Measurements from ENCODE around the gene ENTPD5. TPM values are rescaled to one million over a fixed set of nuclear protein-coding genes. Genes with fewer than 3 reads are reported as not detected.
"Not testable (repeated sequence)": the region's sequence is repeated elsewhere in the genome, so short reads cannot be mapped to it uniquely, and the experiment has no call there.

ENTPD5 gene
- total RNA-seq, 1 experiment from 2014 or later = 4.5 TPM

GRCh38 chr14:73991092-73991491 is 28.0 kb downstream of the ENTPD5 start:
- H3K27me3 ChIP-seq (ENCODE audit: control insufficient read depth, insufficient read depth, low read length) = no peaks in the 10 kb centered on the region
- H3K4me3 ChIP-seq (ENCODE audit: insufficient read depth, low read depth, low read length) = no peak overlapping the region
- DNase-seq = no peak
- no peaks in the 10 kb centered on the region for H3K36me3 ChIP-seq (replicated peaks; ENCODE audit: control insufficient read depth, insufficient read depth, low read length)

GRCh38 chr14:73988656-73989055 is 30.4 kb downstream of the ENTPD5 start:
- not testable (repeated sequence) for DNase-seq; H3K4me3 ChIP-seq (ENCODE audit: insufficient read depth, low read depth, low read length); H3K36me3 ChIP-seq (replicated peaks; ENCODE audit: control insufficient read depth, insufficient read depth, low read length); H3K27me3 ChIP-seq (ENCODE audit: control insufficient read depth, insufficient read depth, low read length)

GRCh38 chr14:73988065-73988464 is 31.0 kb downstream of the ENTPD5 start:
- no peak for DNase-seq
- H3K4me3 ChIP-seq (ENCODE audit: insufficient read depth, low read depth, low read length) = no peak overlapping the region
- no peaks in the 10 kb centered on the region for H3K36me3 ChIP-seq (replicated peaks; ENCODE audit: control insufficient read depth, insufficient read depth, low read length)
- H3K27me3 ChIP-seq (ENCODE audit: control insufficient read depth, insufficient read depth, low read length) = no peaks in the 10 kb centered on the region

- DNase-seq = no peak
- H3K36me3 ChIP-seq (replicated peaks; ENCODE audit: control insufficient read depth, insufficient read depth, low read length) = peaks cover 2% of the 10 kb centered on the region
- no peak overlapping the region for H3K4me3 ChIP-seq (ENCODE audit: insufficient read depth, low read depth, low read length)
- H3K27me3 ChIP-seq (ENCODE audit: control insufficient read depth, insufficient read depth, low read length) = no peaks in the 10 kb centered on the region
These were observed 41.2 kb downstream of the ENTPD5 start for GRCh38 chr14:73977896-73978295.

- Histone ChIP-seq H3K36me3 (replicated peaks; ENCODE audit: control insufficient read depth, insufficient read depth, low read length) (peaks cover 2% of the 10 kb centered on the region), H3K4me3 (ENCODE audit: insufficient read depth, low read depth, low read length) (no peak overlapping the region), H3K27me3 (ENCODE audit: control insufficient read depth, insufficient read depth, low read length) (no peaks in the 10 kb centered on the region)
- no peak for DNase-seq
These were observed 43.0 kb downstream of the ENTPD5 start for GRCh38 chr14:73976125-73976524.

- H3K27me3 ChIP-seq (ENCODE audit: control insufficient read depth, insufficient read depth, low read length) = no peaks in the 10 kb centered on the region
- DNase-seq = no peak
- H3K36me3 ChIP-seq (replicated peaks; ENCODE audit: control insufficient read depth, insufficient read depth, low read length) = peaks cover 4% of the 10 kb centered on the region
- H3K4me3 ChIP-seq (ENCODE audit: insufficient read depth, low read depth, low read length) = no peak overlapping the region
These were observed 45.6 kb downstream of the ENTPD5 start for GRCh38 chr14:73973497-73973896.

GRCh38 chr14:73968885-73969284 is 50.2 kb downstream of the ENTPD5 start:
- no peaks in the 10 kb centered on the region for H3K27me3 ChIP-seq (ENCODE audit: control insufficient read depth, insufficient read depth, low read length)
- DNase-seq = no peak
- H3K36me3 ChIP-seq (replicated peaks; ENCODE audit: control insufficient read depth, insufficient read depth, low read length) = peaks cover 4% of the 10 kb centered on the region
- no peak overlapping the region for H3K4me3 ChIP-seq (ENCODE audit: insufficient read depth, low read depth, low read length)

GRCh38 chr14:73965216-73965615 is 53.9 kb downstream of the ENTPD5 start:
- H3K27me3 ChIP-seq (ENCODE audit: control insufficient read depth, insufficient read depth, low read length) = no peaks in the 10 kb centered on the region
- H3K4me3 ChIP-seq (ENCODE audit: insufficient read depth, low read depth, low read length) = no peak overlapping the region
- no peak for DNase-seq
- peaks cover 12% of the 10 kb centered on the region for H3K36me3 ChIP-seq (replicated peaks; ENCODE audit: control insufficient read depth, insufficient read depth, low read length)

GRCh38 chr14:73961192-73961591 is 57.9 kb downstream of the ENTPD5 start:
- Histone ChIP-seq H3K27me3 (ENCODE audit: control insufficient read depth, insufficient read depth, low read length) (no peaks in the 10 kb centered on the region), H3K36me3 (replicated peaks; ENCODE audit: control insufficient read depth, insufficient read depth, low read length) (peaks cover 10% of the 10 kb centered on the region), H3K4me3 (ENCODE audit: insufficient read depth, low read depth, low read length) (no peak overlapping the region)
- DNase-seq = no peak

GRCh38 chr14:73958591-73958990 is 60.5 kb downstream of the ENTPD5 start:
- Histone ChIP-seq H3K27me3 (ENCODE audit: control insufficient read depth, insufficient read depth, low read length) (no peaks in the 10 kb centered on the region), H3K4me3 (ENCODE audit: insufficient read depth, low read depth, low read length) (no peak overlapping the region), H3K36me3 (replicated peaks; ENCODE audit: control insufficient read depth, insufficient read depth, low read length) (peaks cover 10% of the 10 kb centered on the region)
- no peak for DNase-seq

GRCh38 chr14:73955674-73956073 is 63.4 kb downstream of the ENTPD5 start:
- DNase-seq = no peak
- Histone ChIP-seq H3K27me3 (ENCODE audit: control insufficient read depth, insufficient read depth, low read length) (no peaks in the 10 kb centered on the region), H3K36me3 (replicated peaks; ENCODE audit: control insufficient read depth, insufficient read depth, low read length) (peaks cover 1% of the 10 kb centered on the region), H3K4me3 (ENCODE audit: insufficient read depth, low read depth, low read length) (no peak overlapping the region)

GRCh38 chr14:73953731-73954130 is 65.4 kb downstream of the ENTPD5 start:
- H3K27me3 ChIP-seq (ENCODE audit: control insufficient read depth, insufficient read depth, low read length) = no peaks in the 10 kb centered on the region
- peaks cover 1% of the 10 kb centered on the region for H3K36me3 ChIP-seq (replicated peaks; ENCODE audit: control insufficient read depth, insufficient read depth, low read length)
- no peak for DNase-seq
- no peak overlapping the region for H3K4me3 ChIP-seq (ENCODE audit: insufficient read depth, low read depth, low read length)

GRCh38 chr14:73949752-73950734 is 69.0 kb downstream of the ENTPD5 start, which contains the start of the genes COQ6 and FAM161B:
COQ6 (plus strand) TSS chr14:73950302; CDS start chr14:73950333, 31 bp downstream.
FAM161B (minus strand) TSS chr14:73950094; CDS start chr14:73950026, 68 bp downstream.
- H3K4me3 ChIP-seq (ENCODE audit: insufficient read depth, low read depth, low read length) = peak within 1 kb of the TSS; percentile 77
- DNase-seq = peak; percentile 94
- H3K36me3 ChIP-seq (replicated peaks; ENCODE audit: control insufficient read depth, insufficient read depth, low read length) = peaks cover 1% of the 10 kb centered on the region; the same call in 1 of the 2 replicates
- H3K27me3 ChIP-seq (ENCODE audit: control insufficient read depth, insufficient read depth, low read length) = no peaks in the 10 kb centered on the region

GRCh38 chr14:73945159-73945670 is 73.9 kb downstream of the ENTPD5 start:
- H3K4me3 ChIP-seq (ENCODE audit: insufficient read depth, low read depth, low read length) = no peak overlapping the region
- no peaks in the 10 kb centered on the region for H3K36me3 ChIP-seq (replicated peaks; ENCODE audit: control insufficient read depth, insufficient read depth, low read length)
- H3K27me3 ChIP-seq (ENCODE audit: control insufficient read depth, insufficient read depth, low read length) = no peaks in the 10 kb centered on the region
- DNase-seq = no peak

Measured in H7 (cell line).